Measurements from ENCODE around the gene TNFRSF25. TPM values are rescaled to one million over a fixed set of nuclear protein-coding genes. Genes with fewer than 3 reads are reported as not detected.
A peak's percentile ranks its signal among the peaks of the same experiment; 100 is the strongest.

The TNFRSF25 gene
- total and polyA plus RNA-seq, 2 experiments from 2014 or later, result 3.1 to 5.6 TPM

DNA sequence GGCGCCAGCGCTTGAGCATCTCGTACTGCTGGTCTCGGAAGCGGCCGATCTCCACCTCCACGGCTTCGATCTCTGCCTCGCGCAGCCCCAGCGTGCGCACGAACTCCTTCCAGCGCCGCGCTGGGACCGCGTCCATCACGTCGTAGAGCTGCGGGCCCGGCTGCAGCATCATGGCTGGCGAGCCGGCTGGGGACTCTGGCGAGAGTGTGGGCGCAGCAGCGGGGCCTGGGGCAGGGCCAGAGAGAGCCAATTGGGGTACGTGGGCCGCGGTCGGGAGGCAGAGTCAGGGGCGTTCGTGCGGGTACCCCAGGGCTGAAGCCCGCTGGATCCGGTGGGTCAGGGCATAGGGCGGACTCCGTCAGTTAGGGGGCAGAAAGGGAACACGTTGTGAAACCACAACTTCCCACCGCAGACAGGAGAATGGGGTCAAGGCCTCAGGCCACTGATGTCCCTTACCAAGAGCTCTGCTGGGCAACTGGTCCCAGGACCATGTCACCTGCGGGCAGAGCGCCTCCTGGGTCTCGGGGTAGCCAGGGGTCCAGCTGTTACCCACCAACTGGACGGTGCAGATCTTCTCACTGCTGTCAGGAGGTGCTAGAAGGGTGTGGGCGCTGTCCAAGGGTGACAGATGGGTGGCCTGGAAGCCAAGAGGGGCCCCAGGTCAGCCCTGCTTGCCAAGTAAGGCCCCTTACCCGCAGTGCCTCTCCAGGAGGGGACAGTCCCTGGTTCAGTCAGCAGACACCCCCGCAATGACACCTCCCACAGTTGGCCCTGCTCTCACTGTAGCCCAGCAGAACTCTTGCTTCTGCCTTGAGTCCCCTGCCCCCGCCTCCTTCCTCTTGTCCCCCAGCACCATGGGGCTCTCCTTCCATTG is 4.2 kb downstream of the TNFRSF25 start:
- peaks cover 22% of the 10 kb centered on the region for H3K27me3 ChIP-seq (replicated peaks; ENCODE audit: insufficient read depth)
- H3F3A ChIP-seq (ENCODE audit: insufficient read depth), result no peaks in the 10 kb centered on the region
- no peaks in the 10 kb centered on the region for H3K9me2 ChIP-seq (ENCODE audit: insufficient read depth)
- no peak overlapping the region for H3K9ac ChIP-seq
- H3K4me3 ChIP-seq, result no peak overlapping the region
- H3K27ac ChIP-seq, result no peak overlapping the region
- no peaks in the 10 kb centered on the region for H3K9me3 ChIP-seq (ENCODE audit: low read depth)
- H3K4me1 ChIP-seq (ENCODE audit: insufficient read depth), result no peaks in the 10 kb centered on the region
- no peak overlapping the region for H3K4me2 ChIP-seq (ENCODE audit: unreplicated experiment)
- H3K79me2 ChIP-seq (ENCODE audit: insufficient read depth), result no peaks in the 10 kb centered on the region
- WGBS, 2 experiments (ENCODE audit: low coverage in 1 of 2, low lambda C conversion rate in 2 of 2, missing lambda C conversion rate in 2 of 2), result 62 to 64% methylated on average over 33 to 48 of the region's 48 CpGs
- H4K20me1 ChIP-seq (ENCODE audit: insufficient read depth), result no peaks in the 10 kb centered on the region
- DNase-seq, result no peak
- TF ChIP-seq EZH2 (IDR thresholded peaks at IDR 0.05; ENCODE audit: insufficient read depth, poor library complexity, severe bottlenecking), result no peak
- in situ Hi-C loops (cut with MboI), result no loop called here
- no peak overlapping the region for H2AFZ ChIP-seq
- H3K36me3 ChIP-seq (ENCODE audit: low read depth), result no peaks in the 10 kb centered on the region

DNA sequence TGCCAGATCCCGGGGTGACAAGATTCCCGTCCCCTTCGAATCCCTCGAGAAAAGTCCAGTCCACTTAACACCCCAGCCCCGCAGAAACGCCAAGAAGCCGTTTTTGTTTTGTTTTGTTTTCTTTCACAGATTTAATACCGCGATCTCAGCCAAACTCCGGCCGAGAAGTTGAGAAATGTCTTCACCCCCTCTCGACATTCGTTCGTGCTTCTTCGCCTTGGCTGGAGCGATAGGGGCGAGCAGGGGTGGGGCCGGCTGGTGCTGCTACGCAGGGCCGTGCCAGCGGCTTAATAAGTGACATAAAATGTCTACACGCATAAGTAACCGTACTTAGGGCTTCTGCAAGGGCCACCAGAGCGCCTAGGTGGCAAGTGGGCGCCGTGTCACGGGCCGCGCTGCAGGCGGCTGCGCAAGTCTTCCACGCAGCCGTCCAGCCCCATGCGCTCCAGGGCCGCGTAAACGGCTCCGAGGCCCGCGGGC is 4.9 kb downstream of the TNFRSF25 start:
- Histone ChIP-seq H3K4me1 (ENCODE audit: insufficient read depth) (no peaks in the 10 kb centered on the region), H3K79me2 (ENCODE audit: insufficient read depth) (no peaks in the 10 kb centered on the region), H3K4me3 (no peak overlapping the region), H3K4me2 (ENCODE audit: unreplicated experiment) (no peak overlapping the region), H3K27me3 (replicated peaks; ENCODE audit: insufficient read depth) (peaks cover 24% of the 10 kb centered on the region), H3K9me2 (ENCODE audit: insufficient read depth) (no peaks in the 10 kb centered on the region), H2AFZ (no peak overlapping the region), H3K9me3 (ENCODE audit: low read depth) (no peaks in the 10 kb centered on the region), H3F3A (ENCODE audit: insufficient read depth) (no peaks in the 10 kb centered on the region), H3K9ac (no peak overlapping the region), H4K20me1 (ENCODE audit: insufficient read depth) (no peaks in the 10 kb centered on the region), H3K36me3 (ENCODE audit: low read depth) (no peaks in the 10 kb centered on the region), H3K27ac (no peak overlapping the region)
- 36 to 52% methylated on average over 39 to 40 of the region's 40 CpGs for WGBS, 2 experiments (ENCODE audit: low coverage in 1 of 2, low lambda C conversion rate in 2 of 2, missing lambda C conversion rate in 2 of 2)
- DNase-seq, result peak; percentile 22
- in situ Hi-C loops (cut with MboI), result no loop called here
- TF ChIP-seq EZH2 (IDR thresholded peaks at IDR 0.05; ENCODE audit: insufficient read depth, poor library complexity, severe bottlenecking) (no peak), EZH2phosphoT487 (IDR thresholded peaks at IDR 0.05; ENCODE audit: insufficient read depth, low read depth) (no peak)

DNA sequence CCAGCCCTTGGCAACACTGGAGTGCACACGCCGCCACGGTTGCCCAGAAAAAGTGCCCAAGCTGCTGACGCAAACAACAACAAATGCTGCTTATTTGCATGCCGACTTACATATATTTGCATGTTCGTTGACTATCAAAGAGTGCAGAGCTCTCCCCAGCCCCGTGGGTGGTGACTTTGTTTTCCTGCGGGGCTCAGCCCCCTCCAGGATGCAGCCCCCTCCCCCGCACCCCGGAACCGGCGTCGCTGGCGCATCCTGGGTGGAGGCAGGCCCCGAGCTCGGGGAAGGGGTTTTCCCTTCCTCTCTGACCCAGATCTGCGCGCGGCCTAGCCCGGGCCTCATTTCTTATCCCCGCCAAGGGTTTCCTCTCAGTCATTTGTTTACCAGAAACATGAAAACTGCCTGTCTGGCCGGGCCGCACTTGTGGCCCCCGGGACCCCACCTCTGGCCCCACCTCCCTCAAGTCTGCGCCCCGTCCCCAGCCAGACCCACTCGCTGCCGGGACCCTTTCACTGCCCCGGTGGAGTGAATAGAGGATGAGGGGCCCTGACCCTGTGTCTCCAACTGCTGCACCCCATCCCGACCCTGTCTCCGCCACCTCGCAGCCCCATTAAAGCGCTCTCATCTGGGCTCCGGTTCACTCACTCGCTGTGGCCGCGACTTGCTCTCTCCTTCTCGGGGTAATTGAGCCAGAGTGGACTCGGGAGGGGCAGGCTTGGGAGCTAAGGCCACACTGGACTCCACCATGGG is 5.5 kb downstream of the TNFRSF25 start:
- WGBS, 2 experiments (ENCODE audit: low coverage in 1 of 2, low lambda C conversion rate in 2 of 2, missing lambda C conversion rate in 2 of 2), result 25 to 30% methylated on average over 33 to 39 of the region's 39 CpGs
- no peak overlapping the region for H3K4me2 ChIP-seq (ENCODE audit: unreplicated experiment)
- no peaks in the 10 kb centered on the region for H3F3A ChIP-seq (ENCODE audit: insufficient read depth)

DNA sequence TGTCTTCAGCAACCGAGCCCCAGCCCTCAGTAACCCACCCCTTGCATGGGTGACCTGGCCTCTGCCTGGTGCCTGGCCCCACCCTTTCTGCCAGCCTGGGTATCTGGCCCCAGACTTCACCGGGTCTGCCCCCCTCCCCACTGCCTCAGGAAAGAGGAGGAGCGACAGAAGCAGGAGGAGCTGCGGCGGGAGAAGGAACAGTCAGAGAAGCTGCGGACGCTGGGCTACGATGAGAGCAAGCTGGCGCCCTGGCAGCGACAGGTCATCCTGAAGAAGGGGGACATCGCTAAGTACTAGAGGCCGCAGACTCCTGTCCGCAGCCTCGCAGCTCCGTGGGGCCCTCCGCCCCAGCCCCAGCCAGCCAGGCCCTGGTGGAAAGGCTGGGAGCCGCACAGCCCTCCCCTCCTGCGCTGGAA is 6.1 kb downstream of the TNFRSF25 start:
- Histone ChIP-seq H3K9me3 (ENCODE audit: low read depth) (no peaks in the 10 kb centered on the region), H3K4me1 (ENCODE audit: insufficient read depth) (no peaks in the 10 kb centered on the region), H3F3A (ENCODE audit: insufficient read depth) (no peaks in the 10 kb centered on the region), H4K20me1 (ENCODE audit: insufficient read depth) (no peaks in the 10 kb centered on the region), H3K4me3 (no peak overlapping the region), H3K79me2 (ENCODE audit: insufficient read depth) (no peaks in the 10 kb centered on the region), H3K27me3 (replicated peaks; ENCODE audit: insufficient read depth) (peaks cover 34% of the 10 kb centered on the region), H3K4me2 (ENCODE audit: unreplicated experiment) (no peak overlapping the region), H3K9ac (no peak overlapping the region), H3K36me3 (ENCODE audit: low read depth) (no peaks in the 10 kb centered on the region), H2AFZ (no peak overlapping the region), H3K9me2 (ENCODE audit: insufficient read depth) (no peaks in the 10 kb centered on the region), H3K27ac (no peak overlapping the region)
- no peak for DNase-seq
- 24 to 31% methylated on average over 15 to 17 of the region's 18 CpGs for WGBS, 2 experiments (ENCODE audit: low coverage in 1 of 2, low lambda C conversion rate in 2 of 2, missing lambda C conversion rate in 2 of 2)
- TF ChIP-seq EZH2phosphoT487 (IDR thresholded peaks at IDR 0.05; ENCODE audit: insufficient read depth, low read depth) (no peak), EZH2 (IDR thresholded peaks at IDR 0.05; ENCODE audit: insufficient read depth, poor library complexity, severe bottlenecking) (no peak)
- in situ Hi-C loops (cut with MboI), result no loop called here

More for the DNA sequence above, 5.5 kb downstream of the TNFRSF25 start:
- Histone ChIP-seq H2AFZ (no peak overlapping the region), H4K20me1 (ENCODE audit: insufficient read depth) (no peaks in the 10 kb centered on the region), H3K9ac (no peak overlapping the region), H3K79me2 (ENCODE audit: insufficient read depth) (no peaks in the 10 kb centered on the region), H3K36me3 (ENCODE audit: low read depth) (no peaks in the 10 kb centered on the region), H3K9me3 (ENCODE audit: low read depth) (no peaks in the 10 kb centered on the region), H3K9me2 (ENCODE audit: insufficient read depth) (no peaks in the 10 kb centered on the region), H3K4me3 (no peak overlapping the region), H3K27ac (no peak overlapping the region), H3K27me3 (replicated peaks; ENCODE audit: insufficient read depth) (peaks cover 30% of the 10 kb centered on the region), H3K4me1 (ENCODE audit: insufficient read depth) (no peaks in the 10 kb centered on the region)
- TF ChIP-seq EZH2phosphoT487 (IDR thresholded peaks at IDR 0.05; ENCODE audit: insufficient read depth, low read depth) (no peak), EZH2 (IDR thresholded peaks at IDR 0.05; ENCODE audit: insufficient read depth, poor library complexity, severe bottlenecking) (no peak)
- no peak for DNase-seq
- in situ Hi-C loops (cut with MboI), result no loop called here
